HG02938 (cell line): ENCODE results near the gene IFRD2.

Source experiments
- ATAC-seq: cut with Tn5 transposase; IDR thresholded peaks from one replicate; pipeline ENCODE4 v1.9.1; 2021; ENCODE audit warnings: mild to moderate bottlenecking, moderate library complexity; ENCODE audit not compliant: unreplicated experiment

Gene IFRD2

DNA sequence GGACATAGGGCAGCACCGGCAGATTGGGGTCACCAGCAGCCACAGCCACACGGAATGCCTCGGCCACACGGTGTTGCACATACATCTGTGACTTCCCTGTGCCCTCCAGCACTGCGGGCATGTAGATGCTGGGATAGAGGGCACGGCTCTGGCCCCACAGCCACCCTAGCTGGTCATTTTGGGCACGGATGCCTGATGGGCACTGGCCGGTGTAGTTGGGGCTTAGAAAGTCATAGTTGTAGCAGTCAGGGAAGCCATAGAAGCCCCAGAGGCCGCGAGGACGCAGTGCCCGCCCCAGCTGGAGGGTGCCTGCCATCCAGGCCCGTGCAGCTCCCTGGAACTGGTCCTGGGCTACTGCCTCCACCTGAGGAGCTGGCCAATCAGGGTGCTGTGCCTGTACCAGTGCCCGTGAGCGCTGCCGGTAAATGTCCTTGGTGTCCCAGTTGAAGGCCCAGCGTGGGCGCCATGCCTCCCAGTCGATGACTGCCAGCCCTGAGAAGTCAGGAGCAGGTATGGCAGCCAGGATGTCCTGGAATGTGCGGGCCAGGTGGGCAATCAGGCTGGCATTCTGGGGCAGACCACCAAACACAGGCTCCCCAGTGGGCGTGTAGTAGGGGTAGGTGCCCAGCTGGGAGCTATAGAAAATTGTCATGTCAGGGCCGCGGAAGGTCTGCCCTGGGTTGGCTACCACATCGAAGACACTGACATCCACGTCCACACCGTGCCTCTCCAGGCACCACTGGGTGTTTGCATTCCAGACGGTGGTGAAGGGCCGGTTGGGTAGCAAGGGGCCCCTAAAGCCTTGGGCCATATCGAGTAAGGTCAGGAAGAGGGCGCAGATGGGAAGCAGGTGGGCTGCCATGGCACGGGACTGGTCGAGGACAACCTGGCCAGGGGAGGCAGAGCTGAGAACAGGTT, 10.1 kb upstream of the IFRD2 start:
- no peak for ATAC-seq

DNA sequence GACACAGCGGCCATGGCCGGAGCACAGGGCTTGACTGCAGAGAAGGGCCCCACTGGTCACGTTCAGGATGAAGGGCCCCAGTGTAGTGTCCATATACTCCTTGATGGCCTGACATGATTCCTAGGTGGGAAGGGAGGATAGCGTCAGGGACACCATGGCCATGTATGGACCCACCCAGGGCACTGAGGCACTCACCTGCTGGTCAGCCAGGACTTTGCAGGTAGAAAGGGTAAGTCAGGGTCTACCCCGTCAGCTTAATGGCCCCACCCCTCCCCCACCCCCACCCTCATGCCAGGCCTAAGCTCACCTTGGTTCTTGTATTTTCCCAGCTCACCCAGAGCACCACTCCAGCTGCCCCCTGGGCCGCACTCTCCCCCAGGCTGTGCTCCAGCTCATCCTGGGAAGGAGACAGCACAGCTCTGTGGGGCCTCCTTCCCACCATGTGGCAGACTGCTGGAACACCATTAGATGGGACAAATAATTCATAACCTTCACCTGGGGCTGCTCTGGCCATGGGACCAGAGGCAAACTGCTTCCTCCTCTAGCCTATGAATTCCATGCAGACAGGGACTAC, 8.5 kb upstream of the IFRD2 start:
- ATAC-seq: no peak

DNA sequence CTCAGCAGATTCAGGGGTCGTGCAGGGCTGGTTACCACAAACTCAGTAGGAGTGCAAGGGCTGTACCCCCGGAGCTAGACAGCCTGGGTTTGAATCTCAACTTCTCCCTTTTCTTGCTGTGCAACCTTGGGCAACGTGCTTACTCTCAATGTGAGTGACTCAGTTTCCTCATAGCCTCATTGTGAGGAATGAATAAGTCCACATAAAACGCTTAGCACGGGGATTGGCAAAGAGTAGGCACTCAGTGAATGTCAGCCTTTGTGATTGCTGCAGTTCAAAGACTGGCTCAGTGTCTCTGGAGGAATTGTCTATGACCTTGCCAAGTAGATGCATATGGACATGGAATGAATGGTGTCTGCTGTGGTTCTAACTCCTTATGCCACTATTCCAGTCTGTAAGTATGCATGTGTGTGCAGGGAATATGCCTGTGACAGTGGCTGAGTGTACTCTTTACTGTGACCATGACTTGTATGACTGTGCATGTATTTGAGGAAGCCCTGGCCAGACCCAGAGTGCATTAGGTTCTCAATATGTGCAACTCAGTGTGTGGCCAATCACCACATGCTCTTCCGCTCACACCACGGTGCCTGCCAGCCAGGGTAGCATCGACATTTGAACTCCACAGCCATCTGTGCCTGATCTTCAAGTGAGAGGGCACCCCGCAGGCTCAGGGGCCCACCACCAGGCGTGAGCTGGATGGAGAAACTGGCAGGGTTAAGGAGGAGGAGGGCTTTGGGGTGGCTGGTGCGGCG, 7.9 kb upstream of the IFRD2 start:
- no peak for ATAC-seq

DNA sequence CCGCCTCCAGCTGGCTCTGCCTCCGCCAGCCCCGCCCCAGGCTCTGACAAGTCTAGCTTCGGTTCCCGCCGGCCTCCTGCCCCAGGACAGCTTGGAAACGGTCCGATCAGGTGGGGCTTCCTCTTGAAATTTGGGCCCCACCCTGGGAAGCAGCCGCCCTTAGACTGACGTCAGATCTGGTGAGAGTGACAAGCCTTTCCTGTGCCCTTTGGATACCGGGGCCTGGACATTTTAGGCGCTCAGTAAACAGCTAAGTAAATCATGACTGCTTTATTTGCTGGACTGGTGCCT, 7.4 kb upstream of the IFRD2 start:
- no peak for ATAC-seq

DNA sequence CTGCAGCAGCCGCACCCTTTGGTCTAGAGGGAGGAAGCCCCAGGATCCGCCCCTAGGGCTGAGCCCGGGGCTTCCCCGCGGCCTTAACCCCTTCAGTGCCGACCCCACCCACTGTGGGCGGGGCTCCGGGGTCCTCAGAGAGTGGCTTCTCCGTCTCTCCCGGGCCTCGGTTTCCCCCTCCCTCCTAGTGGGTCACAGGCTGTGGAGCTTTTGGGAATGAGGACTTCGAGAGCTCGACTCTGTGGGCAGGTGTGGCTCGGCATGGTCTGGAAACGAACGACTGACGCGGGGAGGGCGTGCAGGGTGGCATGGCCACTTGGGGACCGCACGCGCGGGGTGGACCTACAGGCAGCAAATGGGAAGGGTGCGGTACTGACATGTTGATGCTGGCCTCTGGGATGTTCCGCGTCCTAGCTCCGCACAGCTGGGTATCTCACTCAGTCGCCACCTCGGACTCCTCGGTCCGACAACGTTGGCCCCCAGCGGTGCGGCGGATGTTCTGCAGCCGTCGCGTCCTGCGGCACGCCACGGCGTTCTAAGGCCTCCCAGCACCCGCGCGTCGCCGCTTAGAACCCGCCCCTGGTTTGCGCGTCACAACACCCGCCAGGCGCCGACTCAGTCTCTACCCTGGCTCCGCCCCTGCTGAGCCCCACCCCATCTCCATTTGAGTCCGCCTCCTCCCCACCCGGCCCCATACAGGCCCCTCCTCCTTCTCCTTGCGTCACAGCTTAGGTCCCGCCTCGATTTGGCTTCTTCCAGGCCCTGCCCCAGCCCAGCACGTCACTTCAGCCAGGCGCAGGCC, 6.8 kb upstream of the IFRD2 start, which contains the start of the genes HYAL3 and NAA80:
HYAL3 (minus strand) TSS at position 570 of the 802 bp plus-strand sequence. CDS start 3,803 bp downstream, outside the sequence.
NAA80 (minus strand) TSS at position 570 of the 802 bp plus-strand sequence. CDS start 1,942 bp downstream, outside the sequence.
- peak; percentile 84 for ATAC-seq

DNA sequence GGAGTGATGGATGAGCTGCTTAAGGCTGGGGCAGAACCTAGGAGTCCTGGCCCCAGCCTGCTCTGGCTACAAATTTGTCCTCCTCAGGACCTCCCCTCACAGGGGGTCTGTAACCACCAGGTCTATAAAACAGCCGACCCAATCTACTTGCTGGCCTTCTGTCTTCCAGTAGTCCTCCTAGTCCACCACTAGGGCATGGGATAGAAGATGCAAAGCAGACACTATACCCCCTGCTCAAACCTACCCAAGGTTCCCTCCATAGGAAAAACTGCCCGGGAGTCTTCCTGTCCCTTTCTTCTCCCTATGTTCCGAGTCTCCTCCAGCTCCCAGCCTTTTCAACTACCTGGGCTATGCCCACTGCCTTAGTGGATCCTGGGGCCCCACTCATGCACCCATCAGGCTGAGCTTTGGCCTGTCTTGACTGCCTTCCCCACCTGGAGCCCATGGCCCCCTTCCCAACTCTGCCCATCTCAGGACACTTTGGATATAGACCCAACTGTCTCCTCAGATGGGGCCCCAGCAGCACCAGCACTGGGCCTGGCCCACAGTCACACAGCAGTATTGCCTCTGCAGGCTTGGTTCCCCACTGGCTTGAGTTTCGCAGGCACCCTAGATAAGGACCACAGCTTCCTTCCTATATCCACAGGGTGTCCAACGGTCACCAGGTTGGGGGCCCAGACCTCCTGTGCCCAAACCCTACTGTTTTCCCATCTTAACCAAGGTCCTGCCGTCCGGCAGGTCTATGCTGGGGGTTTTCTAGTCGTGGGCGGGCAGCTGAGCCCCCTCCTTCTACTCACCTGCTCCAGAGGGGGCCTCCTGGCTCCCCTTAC, 5.9 kb upstream of the IFRD2 start:
- ATAC-seq: no peak

DNA sequence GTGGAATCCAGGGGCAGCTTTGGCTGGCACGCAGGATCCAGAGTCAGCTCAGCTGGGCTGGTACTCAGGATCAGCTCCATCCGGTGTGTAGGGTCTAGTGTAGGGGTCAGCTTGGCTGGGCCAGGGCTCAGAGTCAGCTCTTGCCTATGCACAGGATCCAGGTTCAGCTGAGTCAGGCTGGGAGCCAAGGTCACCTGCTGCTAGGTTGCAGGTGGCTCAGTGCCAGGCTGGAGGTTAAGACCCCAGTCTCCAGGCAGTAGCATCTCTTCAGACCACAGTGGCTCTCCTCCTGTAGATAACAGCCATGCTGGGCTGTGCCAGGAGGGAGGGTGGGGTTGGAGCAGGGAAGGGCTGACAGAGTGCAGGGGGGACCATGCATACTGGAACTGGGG, 5.2 kb upstream of the IFRD2 start:
- ATAC-seq: no peak

DNA sequence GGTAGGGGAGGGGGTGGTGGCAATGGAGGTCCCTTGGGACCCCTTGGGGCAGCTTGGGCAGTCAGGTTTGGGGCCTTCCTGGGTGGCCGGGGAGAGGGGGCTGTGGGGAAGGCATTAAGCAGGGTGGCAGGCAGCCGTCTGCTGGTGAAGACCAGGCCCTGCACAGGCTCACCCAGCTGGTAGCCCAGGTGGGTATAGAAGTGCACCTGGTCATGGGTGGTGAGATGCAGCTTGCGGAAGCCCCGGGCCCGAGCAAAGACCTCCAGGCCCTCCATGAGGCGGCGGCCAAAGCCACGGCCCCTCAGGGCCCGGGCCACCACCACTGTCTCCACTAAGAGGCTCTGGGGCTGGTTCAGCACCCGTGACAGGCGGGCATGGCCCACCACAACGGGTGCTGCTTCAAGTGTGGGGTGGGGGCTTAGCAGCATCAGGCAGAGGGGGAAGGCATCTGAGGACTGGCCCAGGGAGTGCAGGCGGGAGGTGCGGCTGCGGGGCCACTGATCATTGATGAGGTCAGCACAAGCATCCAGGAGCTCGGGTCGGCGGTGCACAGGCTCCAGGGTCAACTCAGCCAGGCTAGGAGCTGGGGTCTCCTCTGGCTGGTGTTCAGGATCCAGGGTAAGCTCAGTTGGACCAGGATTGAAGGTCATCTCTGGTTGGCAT, 4.6 kb upstream of the IFRD2 start:
- ATAC-seq: no peak

DNA sequence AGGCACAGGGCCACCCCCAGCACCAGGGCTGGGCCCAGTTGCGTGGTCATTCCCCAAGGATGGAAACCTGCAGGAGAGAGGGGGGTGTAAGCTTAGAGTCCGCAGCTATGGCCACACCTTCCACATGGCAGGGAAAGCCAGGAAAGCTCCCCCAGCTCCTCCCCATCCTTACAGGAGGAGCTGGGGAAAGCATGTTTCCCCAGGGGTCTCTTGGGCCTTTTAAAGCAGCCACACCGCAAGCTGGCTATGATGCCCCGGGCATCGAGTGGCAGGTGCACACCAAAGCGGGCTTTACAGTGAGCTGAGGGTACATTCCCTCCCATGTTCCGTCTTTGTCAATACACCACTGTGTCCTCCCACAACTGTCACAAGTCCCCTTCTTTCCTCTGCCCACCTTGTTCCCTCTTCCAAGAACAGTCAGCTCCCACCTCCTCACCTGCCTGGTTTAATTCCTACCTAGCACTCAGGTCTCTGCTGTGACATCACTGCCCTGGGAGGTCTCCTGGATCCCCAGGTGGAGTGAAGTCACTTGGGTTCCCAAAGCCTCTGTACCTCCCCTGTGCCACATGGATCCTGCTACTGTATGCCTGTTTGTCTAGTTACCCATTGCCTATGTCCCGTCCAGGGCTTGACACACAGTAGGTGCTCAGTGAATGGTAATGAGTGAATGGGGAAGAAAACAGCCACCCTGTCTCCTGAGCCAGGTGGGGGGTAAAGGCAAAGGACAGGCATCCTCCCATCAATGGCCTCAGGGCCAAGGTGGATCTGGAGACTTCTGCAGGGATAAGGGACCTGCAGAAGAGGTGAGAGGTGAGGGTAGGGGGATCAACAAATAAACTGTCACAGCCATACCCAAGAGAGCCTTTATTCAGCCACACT, 3.6 kb upstream of the IFRD2 start:
- no peak for ATAC-seq

DNA sequence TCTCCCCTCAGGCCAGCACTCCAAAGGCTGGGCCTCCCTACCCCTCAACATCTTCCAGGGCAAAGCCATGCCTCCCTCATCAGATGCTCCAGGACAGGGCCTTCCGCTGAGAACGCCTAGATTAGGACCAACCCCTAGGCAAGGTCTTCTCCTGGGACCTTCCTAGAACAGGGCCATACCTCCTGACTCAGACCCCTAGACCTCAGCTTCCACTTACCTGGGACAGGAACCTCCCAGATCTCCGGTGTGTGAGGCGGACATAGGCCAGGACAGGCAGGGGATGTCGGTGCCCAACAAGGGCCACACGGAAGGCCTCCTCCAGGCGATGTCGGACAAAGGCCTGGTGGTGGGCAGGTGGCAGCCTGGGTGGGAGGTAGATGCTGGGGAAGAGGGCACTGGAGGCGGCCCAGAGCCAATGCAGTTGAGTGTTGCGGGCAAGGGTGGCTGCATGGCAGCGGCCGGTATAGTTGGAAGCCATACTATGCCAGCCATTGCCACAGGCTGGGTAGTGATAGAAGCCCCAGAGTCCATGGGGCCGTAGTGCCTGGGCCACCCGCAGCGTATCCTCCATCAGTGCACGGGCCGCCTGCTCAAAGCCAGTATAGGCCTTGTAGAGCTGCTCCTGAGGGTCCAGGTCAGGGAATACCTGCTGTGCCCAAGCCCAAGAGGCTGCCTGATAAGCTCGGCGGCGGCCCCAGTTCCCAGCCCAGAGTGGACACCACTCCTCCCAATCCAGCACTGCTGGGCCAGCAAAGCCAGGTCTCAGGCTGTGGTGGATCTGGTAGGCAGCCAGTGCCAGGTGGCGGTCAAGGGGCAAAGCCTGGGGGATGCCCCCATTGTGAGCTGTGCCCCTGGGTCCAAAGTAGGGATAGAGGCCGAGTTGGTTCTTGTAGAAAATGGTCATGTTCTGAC, 2.5 kb upstream of the IFRD2 start:
- ATAC-seq: no peak

DNA sequence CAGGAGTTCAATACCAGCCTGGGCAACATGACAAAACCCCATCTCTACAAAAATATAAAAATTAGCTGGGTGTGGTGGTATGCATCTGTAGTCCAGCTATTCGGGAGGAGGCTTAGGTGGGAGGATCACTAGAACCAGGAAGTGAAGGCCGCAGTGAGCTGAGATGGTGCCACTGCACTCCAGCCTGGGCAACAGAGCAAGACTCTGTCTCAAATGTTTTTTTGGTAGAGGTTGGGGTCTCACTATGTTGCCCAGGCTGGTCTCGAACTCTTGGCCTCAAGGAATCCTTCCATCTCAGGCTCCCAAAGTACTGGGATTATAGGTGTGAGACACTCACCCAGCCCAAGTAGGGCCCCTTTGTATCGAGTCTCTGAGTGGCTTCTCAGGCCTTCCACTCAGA, 1.9 kb upstream of the IFRD2 start:
- ATAC-seq: no peak

DNA sequence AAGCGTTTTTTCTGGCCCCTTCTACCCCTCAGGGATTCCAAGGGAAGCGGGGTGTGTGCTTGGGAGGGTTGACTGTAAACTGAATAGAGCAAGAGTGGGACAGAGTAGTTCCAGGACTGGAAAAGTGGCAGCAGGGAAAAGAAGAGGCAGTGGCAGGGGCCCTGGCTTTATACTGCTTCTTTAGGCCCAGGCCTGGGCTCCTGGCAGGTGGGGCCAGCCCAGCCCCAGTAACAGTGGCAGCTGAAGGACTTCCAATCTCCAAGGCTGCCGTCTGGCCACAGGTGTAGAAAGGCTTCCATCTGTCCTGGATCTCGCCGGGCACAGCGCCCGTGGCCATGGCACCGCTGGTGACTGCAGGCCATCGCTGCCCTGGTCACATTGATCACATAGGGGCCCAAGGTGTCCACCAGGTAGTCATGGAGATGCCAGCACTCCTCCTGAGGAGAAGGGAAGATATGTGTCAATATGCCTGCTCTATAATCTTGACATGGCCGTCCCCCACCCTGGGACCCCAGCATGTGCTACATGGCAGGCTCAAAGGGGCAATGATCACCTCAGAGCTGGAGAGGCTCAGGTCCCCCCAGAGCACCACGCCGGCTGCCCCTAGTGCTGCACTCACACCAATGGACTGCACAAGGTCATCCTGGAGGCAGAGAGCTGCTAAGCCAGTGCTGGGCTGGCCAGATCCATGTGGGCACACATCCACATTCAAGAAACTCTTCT, 1.0 kb upstream of the IFRD2 start:
- no peak for ATAC-seq

DNA sequence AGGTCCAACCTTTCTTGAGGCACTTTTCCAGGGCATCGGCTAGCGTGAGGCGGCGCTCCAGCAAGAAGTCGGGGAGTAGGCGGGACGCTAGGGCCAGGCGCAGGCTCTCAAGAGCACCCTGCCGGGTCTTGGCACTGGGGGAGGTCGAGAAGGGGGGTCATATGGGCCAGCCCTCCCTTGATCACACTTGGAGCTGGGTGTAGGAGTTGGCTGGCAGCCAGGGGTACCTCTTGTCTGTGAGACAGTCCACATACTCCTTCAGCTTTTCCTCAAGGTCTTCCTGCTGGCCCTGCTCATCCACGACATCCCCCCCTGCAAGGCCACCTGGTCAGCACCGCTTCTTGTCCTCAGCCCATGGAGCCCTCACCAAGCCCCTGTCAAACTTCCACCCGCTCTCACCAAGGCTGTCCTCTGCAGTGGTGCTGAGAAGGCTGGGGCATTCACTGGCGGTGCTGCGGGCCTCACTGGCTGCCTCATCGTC, 2.0 kb downstream of the IFRD2 start:
- no peak for ATAC-seq

DNA sequence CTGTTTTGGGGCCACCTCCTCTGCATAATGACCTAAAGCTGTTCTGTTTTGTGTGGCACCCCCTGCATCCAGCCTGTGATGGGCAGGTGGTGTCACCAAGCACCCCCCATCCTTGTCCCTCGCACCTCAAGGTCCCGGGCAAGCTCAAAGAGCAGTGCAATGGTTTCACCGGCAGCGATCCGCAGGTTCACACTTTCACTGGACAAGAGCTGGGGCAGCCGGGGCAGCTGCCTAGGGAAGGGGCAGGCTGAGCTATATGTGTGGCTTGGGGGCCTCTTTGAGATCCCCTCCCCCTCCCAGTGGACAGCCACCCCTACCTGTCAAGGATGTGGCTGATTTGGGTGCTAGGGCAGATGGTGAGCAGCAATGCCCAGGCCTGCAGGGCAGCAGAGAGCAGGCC, 3.1 kb downstream of the IFRD2 start:
- ATAC-seq: no peak

DNA sequence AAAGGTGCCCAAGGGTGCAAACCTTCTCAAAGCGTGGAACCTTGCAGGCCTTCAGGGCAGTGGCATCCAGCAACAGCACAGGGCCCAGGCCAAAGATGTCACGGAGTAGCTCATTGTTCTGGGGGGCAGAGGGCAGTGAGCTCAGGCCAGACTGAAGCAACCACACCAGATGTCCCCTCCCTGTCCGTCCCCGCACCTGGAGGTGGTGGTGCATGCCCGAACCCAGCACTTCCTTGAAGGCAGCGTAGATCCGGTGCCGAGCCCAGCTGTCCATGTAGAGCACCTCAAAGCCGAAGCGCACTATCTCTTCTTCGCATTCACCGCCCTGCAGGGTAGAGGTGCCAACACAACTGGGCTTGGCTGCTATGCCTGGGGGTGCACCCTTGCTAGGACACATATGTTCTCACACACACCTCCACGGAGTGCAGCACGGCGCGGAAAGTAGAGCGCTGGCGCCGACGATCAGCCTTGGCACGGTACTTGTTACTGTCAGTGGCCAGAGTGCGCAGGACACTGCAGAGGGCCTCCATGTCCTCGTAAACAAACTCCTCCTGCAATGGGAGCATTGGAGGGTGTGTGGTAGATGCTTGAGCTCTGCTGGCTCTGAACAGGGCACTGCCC, 3.7 kb downstream of the IFRD2 start:
- no peak for ATAC-seq

DNA sequence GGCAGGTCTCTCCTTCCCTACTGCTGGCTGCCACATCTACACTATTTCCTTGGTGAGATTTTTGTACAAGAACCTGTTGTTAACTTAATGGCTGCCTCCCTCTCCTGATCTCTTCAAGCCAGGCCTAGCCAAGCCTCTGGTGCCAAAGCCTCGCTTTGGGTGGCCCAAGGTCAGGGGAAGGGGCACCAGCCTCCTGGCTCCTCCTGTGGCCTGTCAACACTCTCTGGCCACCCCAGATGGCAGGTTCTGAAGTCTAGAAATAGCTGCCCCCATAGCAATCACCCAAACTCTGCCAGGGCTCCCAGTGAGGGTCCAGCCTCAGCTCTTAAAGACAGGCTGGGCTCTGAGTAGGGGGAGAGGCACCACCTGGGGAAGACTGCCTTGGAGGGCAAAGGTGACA, 5.0 kb downstream of the IFRD2 start:
- ATAC-seq: no peak
